GM19468 (cell line): ENCODE measurements around the gene MEGF10.

Source experiments
- ATAC-seq: cut with Tn5 transposase; IDR thresholded peaks from one replicate; pipeline ENCODE4 v1.9.1; 2021; ENCODE audit warnings: mild to moderate bottlenecking, moderate library complexity, moderate number of reproducible peaks; ENCODE audit not compliant: unreplicated experiment; ENCODE audit errors: extremely low read depth

MEGF10 gene

GRCh38 chr5:127322403-127322802, 31.8 kb downstream of the MEGF10 start:
- no peak for ATAC-seq

- no peak for ATAC-seq
Observed at GRCh38 chr5:127324756-127325155, 34.2 kb downstream of the MEGF10 start.

DNA sequence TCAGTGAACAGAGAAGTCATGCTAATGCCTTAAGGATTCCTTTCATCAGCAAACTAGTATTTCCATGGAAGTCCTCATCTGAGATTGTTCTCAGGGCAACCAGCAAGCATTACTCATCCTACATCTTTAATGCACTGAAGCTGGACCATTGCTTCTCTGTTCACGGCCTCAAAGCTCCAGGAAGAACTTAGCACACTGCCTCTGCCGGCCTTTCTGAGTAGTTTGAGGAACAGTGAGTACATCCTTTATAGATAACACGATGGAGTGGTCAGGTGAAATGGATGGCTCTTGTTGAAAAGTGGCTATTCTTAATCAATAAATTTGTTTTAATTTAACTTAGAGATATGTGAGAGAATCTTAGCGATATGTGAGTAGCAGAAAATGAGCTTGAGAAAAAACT, 35.8 kb downstream of the MEGF10 start:
- no peak for ATAC-seq

DNA sequence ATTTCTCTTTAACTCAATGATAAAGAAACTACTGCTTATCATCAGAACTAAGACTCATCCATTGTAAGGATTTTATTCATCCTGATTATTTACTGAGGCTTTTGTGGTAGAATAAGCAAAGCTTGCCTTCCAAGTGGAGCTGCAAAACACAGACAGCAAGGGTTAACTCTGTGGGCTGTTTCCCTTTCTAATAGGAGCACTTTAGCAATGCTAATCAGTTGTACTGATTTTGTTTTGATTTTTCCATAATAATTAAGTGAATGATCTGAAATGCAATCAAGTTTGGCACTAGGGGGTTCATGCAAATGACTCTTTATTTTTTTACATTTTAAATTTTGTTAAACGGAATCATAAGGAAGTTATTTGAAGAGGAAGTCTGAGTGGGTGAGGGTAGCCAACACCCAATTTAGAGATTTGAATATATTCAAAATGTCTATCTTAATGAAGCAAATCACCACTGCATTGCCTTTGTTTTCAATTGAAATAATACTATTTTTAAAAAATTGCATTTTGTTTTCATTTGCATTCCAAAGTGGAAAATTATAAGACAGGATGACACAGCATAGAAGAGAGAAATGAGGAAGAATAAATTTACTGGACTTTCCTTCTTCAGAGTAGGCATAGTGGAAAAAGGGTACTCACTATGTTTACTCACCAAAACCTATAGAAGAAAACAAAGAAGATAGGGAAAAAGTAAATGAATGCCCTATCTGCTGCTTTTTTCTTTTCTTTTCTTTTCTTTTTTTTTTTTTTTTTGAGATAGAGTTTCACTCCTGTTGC, 36.6 kb downstream of the MEGF10 start:
- no peak for ATAC-seq

GRCh38 chr5:127330116-127330515, 39.5 kb downstream of the MEGF10 start:
- ATAC-seq: no peak

DNA sequence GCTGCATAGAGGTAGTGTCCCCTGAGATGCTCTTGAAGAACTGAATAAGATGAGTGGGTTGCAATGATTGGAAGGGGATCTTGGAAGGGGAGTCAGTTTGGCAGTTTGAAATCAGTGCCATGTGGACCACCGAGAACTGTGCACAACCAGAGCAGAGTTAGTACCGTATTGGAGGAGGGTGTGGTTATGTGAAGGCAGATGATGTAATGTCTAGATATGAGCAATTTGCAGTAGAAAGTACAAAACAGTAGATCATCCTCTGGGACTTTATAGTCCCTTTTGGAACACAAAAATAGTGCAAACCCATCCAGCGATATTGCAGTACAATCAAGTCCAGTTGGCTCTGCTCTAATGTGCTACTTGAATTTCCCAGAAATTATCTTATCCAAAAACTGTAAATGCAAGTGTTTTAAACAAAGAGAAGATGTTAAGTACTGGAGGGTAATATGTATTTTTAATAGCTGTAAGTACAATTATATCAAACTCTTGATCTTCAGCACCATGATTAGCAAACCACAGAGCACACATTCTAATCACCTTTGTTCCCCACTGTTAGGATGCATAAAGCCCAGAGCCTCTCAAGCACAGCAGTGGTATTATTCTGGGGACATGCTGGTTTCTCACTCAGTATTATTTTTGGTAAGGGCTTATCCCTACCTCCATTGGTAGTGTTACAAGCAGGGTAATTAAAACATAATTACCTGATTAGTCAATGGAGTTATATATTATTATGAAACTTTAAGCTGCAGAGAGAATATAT, 41.5 kb downstream of the MEGF10 start:
- no peak for ATAC-seq

DNA sequence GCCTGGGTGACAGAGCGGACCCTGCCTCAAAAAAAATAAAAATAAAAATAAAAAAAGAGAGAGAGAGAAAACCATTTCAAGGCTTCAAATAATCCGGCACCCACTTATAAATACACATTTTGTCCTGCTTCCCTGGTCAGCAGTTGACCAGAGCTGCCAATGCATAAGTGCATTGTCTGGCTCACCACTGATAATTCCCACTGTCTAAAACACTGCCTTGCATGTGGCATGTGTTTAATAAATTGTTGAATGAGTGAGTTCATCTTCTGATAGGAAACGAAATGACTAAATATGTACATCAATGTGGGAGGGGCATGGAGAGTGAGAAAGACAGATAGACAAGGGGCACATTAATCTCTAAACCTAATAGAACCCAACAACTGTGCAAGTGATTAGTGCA, 42.9 kb downstream of the MEGF10 start:
- no peak for ATAC-seq

- no peak for ATAC-seq
Observed at GRCh38 chr5:127335381-127335780, 44.8 kb downstream of the MEGF10 start.

DNA sequence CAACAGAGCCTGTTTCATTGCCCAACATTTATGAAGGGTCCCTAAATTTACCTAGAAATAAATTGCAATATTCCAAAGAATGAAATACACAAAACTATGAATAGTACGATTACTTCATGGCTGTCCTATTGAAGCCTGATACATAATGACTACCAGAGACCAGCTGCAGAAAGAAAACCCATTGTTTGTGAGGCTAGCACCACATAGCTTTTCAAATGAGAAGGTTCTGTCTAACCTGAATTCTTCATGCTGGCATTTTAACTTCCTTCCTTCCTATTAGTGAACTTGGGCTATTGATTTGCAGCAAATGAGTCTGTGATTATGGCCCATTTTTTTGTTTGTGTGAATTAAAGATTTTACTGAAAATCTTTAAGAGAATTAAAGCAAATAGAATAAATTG, 47.3 kb downstream of the MEGF10 start:
- no peak for ATAC-seq

DNA sequence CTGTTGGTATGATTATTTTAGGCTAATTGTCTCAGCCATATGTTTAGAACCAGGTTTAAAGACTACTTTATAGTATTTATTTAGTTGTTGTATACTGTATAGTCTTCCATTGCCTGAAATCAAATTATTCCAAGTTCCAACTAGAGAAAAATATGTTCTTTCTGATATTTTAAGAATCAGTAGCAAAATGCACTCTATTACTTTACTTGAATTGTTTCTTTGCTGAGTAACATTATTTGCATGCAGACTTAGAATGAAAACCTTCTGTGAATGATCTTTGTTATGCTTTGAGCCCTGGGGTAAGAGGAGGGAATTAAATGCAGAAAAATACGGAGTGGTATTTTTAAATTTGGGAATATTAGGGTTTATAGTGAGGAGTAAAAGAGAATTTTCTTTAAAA, 47.9 kb downstream of the MEGF10 start:
- ATAC-seq: no peak

DNA sequence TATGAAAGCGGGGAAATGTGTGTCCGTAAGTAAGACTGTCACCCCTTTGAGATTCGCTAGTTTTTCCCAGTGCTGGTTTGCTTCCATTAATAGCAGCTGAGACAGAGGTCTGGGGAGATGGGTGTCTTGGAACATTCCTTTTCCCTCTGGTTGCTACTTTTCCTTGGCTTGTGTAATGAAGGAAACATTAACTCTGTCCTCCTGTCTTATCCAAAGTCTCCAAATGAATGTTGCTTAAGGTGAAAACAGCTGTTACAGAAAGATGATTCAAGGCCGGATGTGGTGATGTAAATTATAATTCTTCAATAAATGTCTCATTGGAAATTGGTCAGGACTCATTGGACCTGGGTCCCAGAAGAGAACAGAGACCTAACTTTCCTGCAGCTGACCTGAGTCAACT, 50.0 kb downstream of the MEGF10 start:
- ATAC-seq: no peak

- no peak for ATAC-seq
Observed at GRCh38 chr5:127342364-127342763, 51.8 kb downstream of the MEGF10 start.

DNA sequence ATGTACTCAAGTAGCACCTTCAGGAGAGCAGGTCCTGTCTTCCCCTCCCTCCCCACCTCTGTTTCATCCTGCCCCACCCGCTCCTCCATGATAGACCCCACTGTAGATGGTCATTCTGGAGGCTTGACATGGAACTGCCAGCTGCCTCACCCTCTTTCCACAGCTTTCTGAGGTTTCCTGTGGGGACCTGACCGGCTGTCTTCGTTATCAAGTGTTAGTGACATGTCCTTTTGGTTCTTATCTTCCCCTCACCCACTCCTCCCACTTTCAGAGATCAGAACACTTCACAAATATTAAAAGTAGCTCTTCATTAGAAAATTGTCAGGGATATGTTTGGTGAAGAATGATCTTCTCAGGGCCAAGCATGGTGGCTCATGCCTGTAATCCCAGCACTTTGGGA, 52.7 kb downstream of the MEGF10 start:
- no peak for ATAC-seq

GRCh38 chr5:127343866-127344265, 53.3 kb downstream of the MEGF10 start:
- no peak for ATAC-seq

DNA sequence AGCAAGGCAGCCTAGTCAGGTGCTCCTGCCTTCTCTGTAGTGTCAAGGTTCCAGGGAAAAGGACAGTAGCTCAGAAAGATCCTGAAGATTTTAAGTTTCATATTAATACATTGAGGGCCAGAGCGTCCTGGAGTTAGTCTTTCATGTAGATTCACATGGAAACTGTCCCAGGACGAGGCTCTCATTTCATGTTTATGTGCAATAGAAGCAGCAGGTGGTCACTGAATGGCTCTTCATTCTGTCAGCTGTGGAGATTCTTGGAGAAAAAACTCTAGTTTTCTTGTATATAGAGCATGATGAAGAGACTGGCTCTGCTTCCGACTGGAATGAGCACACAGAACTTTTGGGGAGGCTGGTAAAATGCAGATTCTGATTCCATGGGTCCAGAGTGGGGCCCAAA, 54.3 kb downstream of the MEGF10 start:
- no peak for ATAC-seq

DNA sequence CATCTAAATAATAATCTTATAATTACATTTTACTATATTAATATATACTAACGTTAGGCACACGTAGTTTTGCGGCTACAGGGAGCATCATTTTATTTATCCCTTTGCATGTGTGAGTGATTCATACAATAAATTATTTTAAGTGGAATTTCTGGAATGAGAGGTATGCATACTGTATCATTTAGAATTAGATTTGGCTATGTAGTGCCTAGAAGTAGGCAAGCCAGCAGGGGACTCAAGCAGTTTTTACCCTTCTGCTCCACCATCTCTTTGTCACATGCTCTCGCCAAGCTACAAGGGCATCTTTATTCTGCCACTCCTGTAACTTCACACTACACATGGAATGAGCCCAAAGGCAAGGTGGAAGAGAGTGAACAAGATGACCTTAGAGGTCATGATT, 60.8 kb downstream of the MEGF10 start:
- ATAC-seq: no peak

GRCh38 chr5:127352068-127352467, 61.5 kb downstream of the MEGF10 start:
- ATAC-seq: no peak

DNA sequence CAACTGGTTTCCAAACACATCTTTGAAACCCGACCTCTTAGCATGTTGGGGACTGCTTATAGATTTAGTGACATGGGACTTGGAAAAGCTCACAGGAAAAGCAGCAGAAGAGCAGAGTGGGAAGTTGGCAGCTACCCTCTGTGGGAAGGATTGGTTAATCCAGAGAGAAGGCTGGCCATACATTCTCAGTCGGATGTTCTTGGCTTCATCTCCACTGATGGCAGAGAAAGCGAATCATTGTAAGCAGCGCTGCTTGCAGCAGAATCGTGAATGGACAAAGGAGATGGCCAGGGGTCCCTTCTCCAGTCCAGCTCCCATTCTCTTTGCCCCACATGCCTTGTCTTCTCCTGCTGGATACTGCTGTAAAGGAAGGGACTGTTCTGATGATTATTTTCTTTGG, 62.7 kb downstream of the MEGF10 start:
- ATAC-seq: no peak

DNA sequence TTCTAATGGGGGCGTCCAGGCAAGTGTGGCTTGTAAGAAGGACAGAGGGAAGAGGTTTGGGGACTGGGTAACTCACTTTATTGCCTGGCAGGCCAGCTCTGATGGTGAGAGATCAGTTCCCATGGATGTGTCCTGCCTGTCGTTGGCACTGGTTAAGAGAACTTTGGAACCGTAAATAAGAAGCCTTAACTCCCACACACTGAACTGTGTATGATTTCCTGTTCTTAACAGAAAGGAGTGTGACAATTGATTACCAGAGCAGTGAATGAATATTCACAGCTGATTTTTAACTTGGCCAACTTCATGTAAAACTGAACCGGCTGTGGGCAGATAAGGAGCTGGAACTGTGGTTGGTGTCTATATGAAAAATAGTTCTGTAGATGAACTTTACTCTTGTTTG, 63.2 kb downstream of the MEGF10 start:
- no peak for ATAC-seq

- ATAC-seq: no peak
Observed at GRCh38 chr5:127355337-127355736, 64.7 kb downstream of the MEGF10 start.

- no peak for ATAC-seq
Observed at GRCh38 chr5:127358284-127358683, 67.7 kb downstream of the MEGF10 start.

- ATAC-seq: no peak
Observed at GRCh38 chr5:127358740-127359139, 68.1 kb downstream of the MEGF10 start.
